MM.1S (cell line): ENCODE results near the gene DUSP7.
"Not testable (repeated sequence)": the region's sequence is repeated elsewhere in the genome, so short reads cannot be mapped to it uniquely, and the experiment has no call there.

Source experiments
- DNase-seq: peaks from one replicate; pipeline ENCODE4 v3.0.0-alpha.2; 2015
- H2AFZ ChIP-seq: fragments of 300-600 bp; sonication (generic); 2 replicates; pipeline ENCODE4 v1.6.0; 2016; ENCODE audit warnings: antibody characterized with exemption, low read length
- H3F3A ChIP-seq: fragments of 300-600 bp; sonication (generic); 2 replicates; pipeline ENCODE4 v1.6.1; 2016; ENCODE audit warnings: mild to moderate bottlenecking, antibody characterized with exemption, low read length, moderate library complexity, mixed read lengths; ENCODE audit not compliant: insufficient read depth
- H3K27ac ChIP-seq: fragments of 300-600 bp; sonication (generic); 2 replicates; pipeline ENCODE4 v1.5.1; 2016; ENCODE audit warnings: mild to moderate bottlenecking, low read length
- H3K27me3 ChIP-seq: fragments of 300-600 bp; sonication (generic); replicated peaks from 2 replicates; pipeline ENCODE4 v1.6.0; 2016; ENCODE audit warnings: low read length; ENCODE audit not compliant: insufficient read depth
- H3K36me3 ChIP-seq: fragments of 300-600 bp; sonication (generic); replicated peaks from 2 replicates; pipeline ENCODE4 v1.6.1; 2016; ENCODE audit warnings: mild to moderate bottlenecking, low read length, mixed read lengths; ENCODE audit not compliant: insufficient read depth
- H3K4me1 ChIP-seq: fragments of 300-600 bp; sonication (generic); 2 replicates; pipeline ENCODE4 v1.6.1; 2016; ENCODE audit warnings: low read length, mixed read lengths
- H3K4me2 ChIP-seq: fragments of 300-600 bp; sonication (generic); 2 replicates; pipeline ENCODE4 v1.6.0; 2016; ENCODE audit warnings: low read depth, low read length
- H3K4me3 ChIP-seq: fragments of 300-600 bp; sonication (generic); 2 replicates; pipeline ENCODE4 v1.5.1; 2016; ENCODE audit warnings: low read length, mixed read lengths
- H3K79me2 ChIP-seq: fragments of 300-600 bp; sonication (generic); 2 replicates; pipeline ENCODE4 v1.6.1; 2016; ENCODE audit warnings: mixed run types, low read length, mixed read lengths
- H3K9ac ChIP-seq: fragments of 300-600 bp; sonication (generic); 2 replicates; pipeline ENCODE4 v1.6.1; 2016; ENCODE audit warnings: low read length, mixed read lengths
- H3K9me2 ChIP-seq: fragments of 300-600 bp; sonication (generic); replicated peaks from 2 replicates; pipeline ENCODE4 v1.6.1; 2016; ENCODE audit warnings: mild to moderate bottlenecking, low read length, mixed read lengths; ENCODE audit not compliant: insufficient read depth
- H3K9me3 ChIP-seq: fragments of 300-600 bp; sonication (generic); replicated peaks from 2 replicates; pipeline ENCODE4 v1.6.1; 2016; ENCODE audit warnings: mild to moderate bottlenecking, low read length, mixed read lengths; ENCODE audit not compliant: insufficient read depth
- H4K20me1 ChIP-seq: fragments of 300-600 bp; sonication (generic); 2 replicates; pipeline ENCODE4 v1.6.1; 2016; ENCODE audit warnings: mild to moderate bottlenecking, low read length, moderate library complexity, mixed read lengths; ENCODE audit not compliant: insufficient read depth
- EZH2 ChIP-seq: fragments of 300-600 bp; sonication (generic); optimal IDR thresholded peaks from 2 replicates; pipeline ENCODE3; 2017; ENCODE audit warnings: low read depth, mild to moderate bottlenecking, antibody characterized with exemption, low read length, mixed read lengths
- EZH2phosphoT487 ChIP-seq: fragments of 300-600 bp; sonication (generic); IDR thresholded peaks from 2 replicates; pipeline ENCODE4 v1.6.1; 2018; ENCODE audit warnings: antibody characterized with exemption, low read length
- TF ChIP-seq, protein P1 (sequence below): fragments of 300-600 bp; sonication (generic); IDR thresholded peaks from 2 replicates; pipeline ENCODE4 v1.5.1; 2016; ENCODE audit warnings: antibody characterized with exemption, low read length, mixed read lengths

DUSP7 gene

DNA sequence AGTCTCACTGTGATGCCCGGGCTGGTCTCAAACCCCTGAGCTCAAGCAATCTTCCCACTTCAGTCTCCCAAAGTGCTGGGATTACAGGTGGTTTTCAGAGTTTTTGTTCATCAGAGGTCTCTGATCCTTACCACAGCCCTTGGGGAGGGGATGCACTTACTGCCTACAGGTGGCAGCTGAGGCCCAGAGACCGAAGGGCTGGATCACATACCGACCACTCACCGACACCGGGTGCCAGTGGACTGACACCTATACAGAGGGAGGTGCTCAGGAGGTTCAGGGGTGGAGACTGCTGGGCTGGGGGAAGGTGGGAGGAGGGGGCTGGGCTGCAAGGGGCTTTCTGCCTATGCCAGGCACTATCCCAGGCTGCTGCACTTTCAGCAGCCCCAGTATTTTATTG lies 19.5 kb downstream of the DUSP7 start:
- Histone ChIP-seq H3K9me3 (no peaks in the 10 kb centered on the region), H2AFZ (no peak overlapping the region), H3K4me2 (no peak overlapping the region), H3K27me3 (peaks cover 16% of the 10 kb centered on the region), H3K4me1 (no peaks in the 10 kb centered on the region), H4K20me1 (no peaks in the 10 kb centered on the region), H3K9me2 (no peaks in the 10 kb centered on the region), H3K79me2 (no peaks in the 10 kb centered on the region), H3K36me3 (no peaks in the 10 kb centered on the region), H3K4me3 (no peak overlapping the region), H3F3A (no peaks in the 10 kb centered on the region), H3K27ac (no peak overlapping the region), H3K9ac (no peak overlapping the region)
- TF ChIP-seq EZH2 (no peak), EZH2phosphoT487 (no peak)
- TF ChIP-seq, protein P1, sequence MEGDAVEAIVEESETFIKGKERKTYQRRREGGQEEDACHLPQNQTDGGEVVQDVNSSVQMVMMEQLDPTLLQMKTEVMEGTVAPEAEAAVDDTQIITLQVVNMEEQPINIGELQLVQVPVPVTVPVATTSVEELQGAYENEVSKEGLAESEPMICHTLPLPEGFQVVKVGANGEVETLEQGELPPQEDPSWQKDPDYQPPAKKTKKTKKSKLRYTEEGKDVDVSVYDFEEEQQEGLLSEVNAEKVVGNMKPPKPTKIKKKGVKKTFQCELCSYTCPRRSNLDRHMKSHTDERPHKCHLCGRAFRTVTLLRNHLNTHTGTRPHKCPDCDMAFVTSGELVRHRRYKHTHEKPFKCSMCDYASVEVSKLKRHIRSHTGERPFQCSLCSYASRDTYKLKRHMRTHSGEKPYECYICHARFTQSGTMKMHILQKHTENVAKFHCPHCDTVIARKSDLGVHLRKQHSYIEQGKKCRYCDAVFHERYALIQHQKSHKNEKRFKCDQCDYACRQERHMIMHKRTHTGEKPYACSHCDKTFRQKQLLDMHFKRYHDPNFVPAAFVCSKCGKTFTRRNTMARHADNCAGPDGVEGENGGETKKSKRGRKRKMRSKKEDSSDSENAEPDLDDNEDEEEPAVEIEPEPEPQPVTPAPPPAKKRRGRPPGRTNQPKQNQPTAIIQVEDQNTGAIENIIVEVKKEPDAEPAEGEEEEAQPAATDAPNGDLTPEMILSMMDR = no peak
- DNase-seq = no peak

DNA sequence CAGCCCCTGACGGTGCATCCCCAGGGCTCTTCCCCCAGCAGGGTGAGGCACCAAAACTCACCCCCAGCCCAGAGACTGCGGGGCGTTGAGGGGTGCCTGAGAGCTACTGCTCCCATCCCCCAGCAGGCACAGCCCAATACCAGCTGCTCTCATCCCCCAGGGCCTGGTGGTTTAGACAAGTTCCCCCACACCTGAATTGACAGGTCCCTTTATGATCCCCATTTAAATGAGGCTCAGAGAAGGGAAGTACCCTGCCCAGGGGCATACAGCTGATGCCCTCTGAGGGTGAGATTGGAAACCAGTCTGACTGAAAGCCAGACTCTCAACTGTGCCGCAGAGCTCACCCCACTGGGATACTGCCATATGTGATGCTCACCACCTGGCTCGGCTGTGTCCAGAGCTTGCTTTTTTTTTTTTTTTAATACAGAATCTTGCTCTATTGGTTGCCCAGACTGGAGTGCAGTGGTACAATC lies 20.1 kb downstream of the DUSP7 start:
- DNase-seq = no peak

DNA sequence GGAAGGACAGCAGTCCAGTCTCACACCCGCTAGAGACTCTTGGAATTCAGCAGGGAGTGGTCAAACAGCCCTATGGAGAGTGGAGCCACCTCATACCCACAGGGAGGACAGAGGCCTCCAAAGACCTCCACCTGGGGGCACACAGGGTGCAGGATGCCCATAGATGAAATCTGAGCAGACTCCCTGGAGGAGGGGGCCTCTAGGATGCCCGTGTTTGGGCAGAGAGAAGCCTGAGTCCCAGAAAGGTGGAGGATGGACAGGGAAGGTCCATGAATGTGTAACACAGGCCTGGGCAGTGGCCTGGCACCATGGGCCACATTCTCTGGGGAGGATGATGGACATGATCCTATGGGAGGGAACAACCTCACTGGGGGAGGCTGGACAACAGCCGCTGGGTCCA lies 21.7 kb downstream of the DUSP7 start:
- no peak overlapping the region for H3K4me3 ChIP-seq
- no peak overlapping the region for H3K4me2 ChIP-seq

More for the DNA sequence above, 20.1 kb downstream of the DUSP7 start:
- TF ChIP-seq, protein P1 = no peak
- no peak for TF ChIP-seq EZH2
- no peak for TF ChIP-seq EZH2phosphoT487
- Histone ChIP-seq H3K4me2 (no peak overlapping the region), H3F3A (no peaks in the 10 kb centered on the region), H3K4me1 (no peaks in the 10 kb centered on the region), H3K79me2 (no peaks in the 10 kb centered on the region), H3K9me3 (no peaks in the 10 kb centered on the region), H3K9ac (no peak overlapping the region), H3K4me3 (no peak overlapping the region), H3K9me2 (no peaks in the 10 kb centered on the region), H3K27me3 (peaks cover 15% of the 10 kb centered on the region), H3K27ac (no peak overlapping the region), H3K36me3 (no peaks in the 10 kb centered on the region), H2AFZ (no peak overlapping the region), H4K20me1 (no peaks in the 10 kb centered on the region)

DNA sequence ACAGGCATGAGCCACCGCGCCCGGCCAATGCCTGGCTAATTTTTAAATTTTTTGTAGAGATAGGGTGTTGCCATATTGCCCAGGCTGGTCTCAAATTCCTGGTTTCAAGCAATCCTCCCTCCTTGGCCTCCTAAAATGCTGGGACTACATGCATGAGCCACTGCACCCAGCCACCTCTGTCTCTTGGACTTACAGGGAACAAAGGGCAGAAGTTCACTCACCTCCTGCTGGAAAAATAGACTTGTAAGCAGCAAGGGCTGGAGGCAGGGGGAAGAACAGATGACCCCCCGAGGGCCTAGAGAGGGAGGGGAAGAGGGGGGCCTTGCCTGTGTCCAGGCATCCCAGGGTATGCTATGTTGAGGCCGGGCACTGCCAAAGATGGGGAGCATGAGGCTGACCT lies 22.2 kb downstream of the DUSP7 start:
- Histone ChIP-seq H3K4me3 (no peak overlapping the region), H3K9me3 (no peaks in the 10 kb centered on the region), H3K27ac (no peak overlapping the region)

More for the DNA sequence above, 21.7 kb downstream of the DUSP7 start:
- Histone ChIP-seq H4K20me1 (no peaks in the 10 kb centered on the region), H3K27me3 (no peaks in the 10 kb centered on the region), H3K9ac (no peak overlapping the region), H3K4me1 (no peaks in the 10 kb centered on the region), H3K9me2 (no peaks in the 10 kb centered on the region), H2AFZ (no peak overlapping the region), H3F3A (no peaks in the 10 kb centered on the region), H3K9me3 (no peaks in the 10 kb centered on the region), H3K36me3 (no peaks in the 10 kb centered on the region), H3K27ac (no peak overlapping the region), H3K79me2 (no peaks in the 10 kb centered on the region)
- no peak for TF ChIP-seq EZH2
- no peak for TF ChIP-seq EZH2phosphoT487
- DNase-seq = no peak

DNA sequence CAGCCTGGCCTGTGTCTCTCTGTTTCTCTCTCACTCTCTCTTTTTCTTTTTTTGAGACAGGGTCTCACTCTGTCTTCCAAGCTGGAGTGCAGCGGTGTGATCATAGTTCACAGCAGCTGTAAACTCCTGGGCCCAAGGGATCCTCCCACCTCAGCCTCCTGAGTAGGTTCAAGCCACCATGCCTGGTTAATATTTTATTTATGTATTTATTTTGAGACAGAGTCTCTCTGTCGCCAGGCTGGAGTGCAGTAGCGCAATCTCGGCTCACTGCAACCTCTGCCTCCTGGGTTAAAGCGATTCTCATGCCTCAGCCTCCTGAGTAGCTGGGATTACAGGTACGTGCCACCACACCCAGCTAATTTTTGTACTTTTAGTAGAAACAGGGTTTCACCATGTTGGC lies 22.6 kb downstream of the DUSP7 start:
- not testable (repeated sequence) for H3K79me2 ChIP-seq, H3K4me3 ChIP-seq, H2AFZ ChIP-seq, H3K27ac ChIP-seq, H3K4me2 ChIP-seq, H3K9ac ChIP-seq, H3K9me2 ChIP-seq, H3K27me3 ChIP-seq, H3K36me3 ChIP-seq, H3F3A ChIP-seq, DNase-seq, H3K4me1 ChIP-seq, H4K20me1 ChIP-seq, H3K9me3 ChIP-seq

More for the DNA sequence above, 22.2 kb downstream of the DUSP7 start:
- Histone ChIP-seq H3K9ac (no peak overlapping the region), H3K79me2 (no peaks in the 10 kb centered on the region), H4K20me1 (no peaks in the 10 kb centered on the region), H3K36me3 (no peaks in the 10 kb centered on the region), H3F3A (no peaks in the 10 kb centered on the region), H3K27me3 (no peaks in the 10 kb centered on the region), H3K4me1 (no peaks in the 10 kb centered on the region), H2AFZ (no peak overlapping the region), H3K4me2 (no peak overlapping the region), H3K9me2 (no peaks in the 10 kb centered on the region)
- TF ChIP-seq EZH2phosphoT487 (no peak), EZH2 (no peak)
- TF ChIP-seq, protein P1 = no peak
- DNase-seq = no peak
